Transverse colon (tissue), 4 donors: Measurements from ENCODE around the gene DLG2. TPM values are rescaled to one million over a fixed set of nuclear protein-coding genes. Genes with fewer than 3 reads are reported as not detected.

Experiments used
- DNase-seq: peaks from one replicate; pipeline ENCODE4 v3.0.0-alpha.2; 2019
- H3K27ac ChIP-seq, 4 donors: fragments of 200-600 bp; sonication (generic); 2 replicates each; pipeline ENCODE4 v1.5.1; 2016 to 2018; ENCODE audit warnings: inconsistent platforms in 4 of 4
- H3K27me3 ChIP-seq: fragments of 200-600 bp; sonication (generic); 2 replicates; pipeline ENCODE4 v1.5.1; 2017; ENCODE audit warnings: inconsistent platforms
- H3K36me3 ChIP-seq, 4 donors: fragments of 200-600 bp; sonication (generic); 2 replicates each; pipeline ENCODE4 v1.5.1; 2017 to 2019; ENCODE audit warnings: inconsistent platforms in 4 of 4
- H3K4me1 ChIP-seq, 4 donors: fragments of 200-600 bp; sonication (generic); 2 replicates each; pipeline ENCODE4 v1.5.1; 2017 to 2020; ENCODE audit warnings: inconsistent platforms in 4 of 4
- H3K4me3 ChIP-seq, 4 donors: fragments of 200-600 bp; sonication (generic); 1 replicate in 1 of 4; 2 replicates in 3 of 4; pipeline versions ENCODE4 v1.5.1 to v1.6.1; 2017 to 2019; ENCODE audit warnings: inconsistent platforms in 4 of 4
- H3K9me3 ChIP-seq, 2 donors: fragments of 200-600 bp; sonication (generic); 2 replicates each; pipeline ENCODE4 v1.5.1; 2017 to 2019; ENCODE audit warnings: inconsistent platforms in 2 of 2
- EP300 ChIP-seq: sonication (generic); formaldehyde crosslinking; IDR thresholded peaks from one replicate; pipeline ENCODE4 v1.6.1; 2017; ENCODE audit warnings: antibody characterized with exemption, low read depth
- POLR2A ChIP-seq: fragments of 450-650 bp; IDR thresholded peaks from one replicate; pipeline ENCODE4 v1.6.1; 2016; ENCODE audit warnings: antibody characterized with exemption, mild to moderate bottlenecking, moderate library complexity
- POLR2AphosphoS5 ChIP-seq, 3 donors: sonication (generic); formaldehyde crosslinking; IDR thresholded peaks; one replicate each; pipeline ENCODE4 v1.6.1; 2016; ENCODE audit warnings: antibody characterized with exemption in 3 of 3
- whole genome bisulfite sequencing, 2 donors: methylation state at CpG; one replicate each; pipeline ENCODE4 v1.1.5; 2018; ENCODE audit warnings: low coverage in 1 of 2; 5-methylcytosine and 5-hydroxymethylcytosine counted together
- in situ Hi-C, 4 donors: fragments of 200-750 bp; cut with MboI; loops; one replicate each; pipeline versions ENCODE4 v1.15.0 to v1.15.1; 2017; ENCODE audit warnings: low sequenced_read_pairs in 3 of 4, low pct_ligation_motif_present in 1 of 4, low pct_unique_long_range_greater_than_20kb in 1 of 4
- intact Hi-C: fragments of 100-400 bp; cut with DNase I; formaldehyde crosslinking; loops from one replicate; pipeline ENCODE4 v1.15.1; 2023; ENCODE audit warnings: low total_unique reads
- total RNA-seq, 4 donors: library from RNA; depleted of rRNA; stranded (reverse); fragments of >200 nt; gene quantifications; one replicate each; pipeline ENCODE4 v1.1.0, GENCODE V29; 2016
- TF ChIP-seq, protein P1 (sequence below), 5 experiments: fragments of 200-600 bp in 3 of 5; fragments of 450-650 bp in 2 of 5; sonication (generic) in 3 of 5; IDR thresholded peaks; 1 replicate in 2 of 5; 2 replicates in 3 of 5; pipeline ENCODE4 v1.5.1; 2016 to 2017; ENCODE audit warnings: antibody characterized with exemption in 5 of 5, inconsistent platforms in 3 of 5, mild to moderate bottlenecking in 2 of 5, moderate library complexity in 1 of 5

The DLG2 gene
- total RNA-seq, 4 donors from 2014 or later = 1.9 to 28.3 (median 3.7) TPM

DNA sequence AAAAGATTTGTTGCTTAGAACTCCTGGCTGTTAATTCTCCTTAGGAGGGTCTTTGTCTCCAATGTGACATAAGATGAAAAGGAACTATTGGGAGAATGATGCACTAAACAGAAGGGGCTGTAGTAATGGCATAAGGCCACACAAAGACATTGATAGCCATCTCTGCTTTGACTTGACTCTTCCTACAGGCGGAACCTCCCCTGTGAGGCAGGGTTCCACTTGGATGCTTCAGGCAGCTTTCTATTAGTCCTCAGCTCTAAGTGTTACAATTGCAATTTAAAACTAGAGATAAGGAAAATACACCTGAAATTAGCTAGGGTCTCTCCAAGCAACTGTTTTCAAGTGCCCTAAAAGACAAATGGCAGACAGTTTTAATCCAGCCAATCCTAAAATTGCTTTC, 1949.4 kb downstream of the DLG2 start:
- in situ Hi-C loops (no loop called here), intact Hi-C loops (no loop called here)
- DNase-seq = no peak
- no peak overlapping the region for H3K4me3 ChIP-seq
- H3K4me1 ChIP-seq = no peaks in the 10 kb centered on the region
- H3K36me3 ChIP-seq = no peaks in the 10 kb centered on the region
- TF ChIP-seq, protein P1, sequence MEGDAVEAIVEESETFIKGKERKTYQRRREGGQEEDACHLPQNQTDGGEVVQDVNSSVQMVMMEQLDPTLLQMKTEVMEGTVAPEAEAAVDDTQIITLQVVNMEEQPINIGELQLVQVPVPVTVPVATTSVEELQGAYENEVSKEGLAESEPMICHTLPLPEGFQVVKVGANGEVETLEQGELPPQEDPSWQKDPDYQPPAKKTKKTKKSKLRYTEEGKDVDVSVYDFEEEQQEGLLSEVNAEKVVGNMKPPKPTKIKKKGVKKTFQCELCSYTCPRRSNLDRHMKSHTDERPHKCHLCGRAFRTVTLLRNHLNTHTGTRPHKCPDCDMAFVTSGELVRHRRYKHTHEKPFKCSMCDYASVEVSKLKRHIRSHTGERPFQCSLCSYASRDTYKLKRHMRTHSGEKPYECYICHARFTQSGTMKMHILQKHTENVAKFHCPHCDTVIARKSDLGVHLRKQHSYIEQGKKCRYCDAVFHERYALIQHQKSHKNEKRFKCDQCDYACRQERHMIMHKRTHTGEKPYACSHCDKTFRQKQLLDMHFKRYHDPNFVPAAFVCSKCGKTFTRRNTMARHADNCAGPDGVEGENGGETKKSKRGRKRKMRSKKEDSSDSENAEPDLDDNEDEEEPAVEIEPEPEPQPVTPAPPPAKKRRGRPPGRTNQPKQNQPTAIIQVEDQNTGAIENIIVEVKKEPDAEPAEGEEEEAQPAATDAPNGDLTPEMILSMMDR (IDR thresholded peaks at IDR 0.05) = no peak
- TF ChIP-seq EP300 (no peak), POLR2AphosphoS5 (IDR thresholded peaks at IDR 0.05) (no peak), POLR2A (no peak)
- no peaks in the 10 kb centered on the region for H3K27me3 ChIP-seq
- H3K9me3 ChIP-seq = no peaks in the 10 kb centered on the region
- 88 to 100% methylated on average over 1 of the region's 1 CpG for WGBS, 2 donors
- H3K27ac ChIP-seq = no peak overlapping the region

DNA sequence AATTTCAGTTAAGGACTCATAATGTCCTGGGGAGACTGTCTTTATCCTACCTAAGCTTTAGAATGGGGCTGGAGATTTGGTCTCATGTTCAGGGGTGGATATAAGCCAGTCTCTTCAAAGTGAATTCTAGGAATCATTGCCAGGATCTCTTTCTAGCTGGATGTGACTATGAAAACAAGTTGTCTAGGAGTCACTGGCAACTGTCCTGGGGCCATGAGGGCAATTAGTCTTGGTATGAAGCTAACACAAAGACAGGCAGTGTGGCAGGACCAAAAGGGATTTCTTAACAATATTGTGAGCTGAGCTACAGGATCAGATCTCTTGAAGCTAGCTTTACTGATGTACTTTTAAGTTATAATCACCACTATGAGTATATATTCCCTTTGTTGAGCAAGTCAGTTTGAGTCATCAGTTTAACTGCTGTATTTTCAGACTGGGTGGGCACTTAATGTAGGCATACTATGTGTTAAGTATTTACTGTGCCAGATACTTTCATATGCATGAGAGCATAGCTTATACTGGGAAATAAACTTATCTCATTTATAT, 1951.0 kb downstream of the DLG2 start:
- TF ChIP-seq EP300 (no peak), POLR2A (no peak), POLR2AphosphoS5 (IDR thresholded peaks at IDR 0.05) (no peak)
- TF ChIP-seq, protein P1 (IDR thresholded peaks at IDR 0.05) = no peak
- no peaks in the 10 kb centered on the region for H3K4me1 ChIP-seq
- H3K27me3 ChIP-seq = no peaks in the 10 kb centered on the region
- H3K4me3 ChIP-seq = no peak overlapping the region
- no peak overlapping the region for H3K27ac ChIP-seq
- DNase-seq = no peak
- intact Hi-C loops (no loop called here), in situ Hi-C loops (no loop called here)
- H3K9me3 ChIP-seq = no peaks in the 10 kb centered on the region
- no peaks in the 10 kb centered on the region for H3K36me3 ChIP-seq

DNA sequence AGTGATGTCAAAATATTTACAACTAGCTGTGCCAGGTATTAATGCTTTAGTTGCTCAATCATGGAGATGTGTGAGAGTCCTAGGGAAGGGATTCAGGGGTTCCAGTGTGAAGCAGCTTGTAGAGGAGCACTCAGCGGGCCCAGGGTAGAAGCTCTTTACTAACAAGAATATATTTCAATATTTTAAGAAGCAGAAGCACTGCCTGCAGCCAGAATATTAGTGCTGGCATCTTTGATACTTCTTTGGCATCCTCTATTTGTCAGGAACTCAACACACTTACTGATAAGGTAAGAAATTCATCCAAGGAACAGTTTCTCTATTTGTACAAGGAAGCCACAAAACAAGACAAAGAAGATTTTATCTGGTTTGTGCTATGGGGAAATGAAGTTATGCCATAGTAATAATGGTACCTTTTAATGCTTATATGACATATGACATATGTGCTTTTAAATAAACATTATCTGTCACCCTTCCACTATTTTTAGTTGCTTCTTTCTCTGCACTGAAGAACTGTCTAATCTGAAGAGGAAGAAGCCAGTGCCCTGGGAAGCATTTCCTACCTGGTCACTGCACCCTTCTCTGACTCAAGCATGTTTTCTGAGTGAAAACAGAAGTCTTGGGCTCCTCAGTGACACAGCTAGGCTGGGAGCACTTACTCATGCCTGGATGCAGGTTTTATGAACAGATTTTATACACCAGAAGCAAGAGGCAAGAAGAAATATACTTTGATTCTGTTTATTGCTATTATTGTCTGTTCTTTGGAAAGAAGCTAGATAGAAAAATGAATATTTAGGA, 1952.8 kb downstream of the DLG2 start:
- WGBS, 2 donors = 86 to 100% methylated on average over 1 of the region's 1 CpG

DNA sequence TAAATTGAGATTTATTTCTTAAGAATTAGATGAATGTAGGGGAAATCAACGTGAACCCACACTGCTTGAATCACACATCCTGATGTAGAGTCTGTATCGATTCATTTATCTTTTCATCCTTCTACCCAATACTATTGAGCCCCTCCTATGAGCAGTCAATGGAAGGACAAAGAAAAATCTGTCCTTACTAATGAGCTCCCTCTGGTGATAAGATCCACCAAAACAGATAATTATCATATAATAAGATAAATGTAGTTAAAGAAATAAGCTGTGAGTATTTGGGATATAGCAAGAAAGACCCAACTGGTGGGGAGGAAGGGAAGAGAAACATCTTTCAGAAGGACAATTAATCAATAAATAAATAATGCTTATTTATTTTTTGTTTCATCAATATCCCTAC, 1955.9 kb downstream of the DLG2 start:
- Histone ChIP-seq H3K4me1 (no peaks in the 10 kb centered on the region), H3K4me3 (no peak overlapping the region), H3K27me3 (no peaks in the 10 kb centered on the region), H3K27ac (no peak overlapping the region), H3K9me3 (no peaks in the 10 kb centered on the region), H3K36me3 (no peaks in the 10 kb centered on the region)
- DNase-seq = no peak
- no peak for TF ChIP-seq POLR2AphosphoS5 (IDR thresholded peaks at IDR 0.05)
- TF ChIP-seq POLR2A = no peak
- TF ChIP-seq, protein P1 (IDR thresholded peaks at IDR 0.05) = no peak
- no peak for TF ChIP-seq EP300
- 83 to 85% methylated on average over 2 of the region's 2 CpGs for WGBS, 2 donors
- intact Hi-C loops = no loop called here
- in situ Hi-C loops = no loop called here

More for the DNA sequence above, 1952.8 kb downstream of the DLG2 start:
- Histone ChIP-seq H3K9me3 (no peaks in the 10 kb centered on the region), H3K4me3 (no peak overlapping the region), H3K36me3 (no peaks in the 10 kb centered on the region), H3K27me3 (no peaks in the 10 kb centered on the region), H3K4me1 (no peaks in the 10 kb centered on the region), H3K27ac (no peak overlapping the region)
- no peak for DNase-seq
- TF ChIP-seq EP300 = no peak
- no peak for TF ChIP-seq POLR2A
- TF ChIP-seq, protein P1 (IDR thresholded peaks at IDR 0.05) = no peak
- no peak for TF ChIP-seq POLR2AphosphoS5 (IDR thresholded peaks at IDR 0.05)
- in situ Hi-C loops = no loop called here
- intact Hi-C loops = no loop called here
